ENCODE results near the gene SOS2.

The SOS2 gene

GRCh38 chr14:50231475-50232275 is at the start of gene SOS2:
Gene SOS2 (minus strand): TSS chr14:50231578. CDS start chr14:50231283, 295 bp downstream.
- no peaks in the 10 kb centered on the region for H3K9me2 ChIP-seq (replicated peaks; ENCODE audit: insufficient read depth, low read length)
- H3K27me3 ChIP-seq (replicated peaks; ENCODE audit: insufficient read depth, low read length): no peaks in the 10 kb centered on the region
- peak within 1 kb of the TSS; percentile 77 for H3K4me2 ChIP-seq (ENCODE audit: low read depth, low read length)
- H3F3A ChIP-seq (ENCODE audit: insufficient read depth, low read length): no peaks in the 10 kb centered on the region
- no peaks in the 10 kb centered on the region for H3K36me3 ChIP-seq (replicated peaks; ENCODE audit: insufficient read depth, low read length)
- peak within 1 kb of the TSS; percentile 58; the same call in 1 of the 2 replicates for H3K9ac ChIP-seq (ENCODE audit: low read length)
- no peak for TF ChIP-seq EZH2 (optimal IDR thresholded peaks at IDR 0.05; ENCODE audit: low read depth, low read length)
- no peak for TF ChIP-seq EZH2phosphoT487 (IDR thresholded peaks at IDR 0.05; ENCODE audit: low read length)
- TF ChIP-seq, protein P1, sequence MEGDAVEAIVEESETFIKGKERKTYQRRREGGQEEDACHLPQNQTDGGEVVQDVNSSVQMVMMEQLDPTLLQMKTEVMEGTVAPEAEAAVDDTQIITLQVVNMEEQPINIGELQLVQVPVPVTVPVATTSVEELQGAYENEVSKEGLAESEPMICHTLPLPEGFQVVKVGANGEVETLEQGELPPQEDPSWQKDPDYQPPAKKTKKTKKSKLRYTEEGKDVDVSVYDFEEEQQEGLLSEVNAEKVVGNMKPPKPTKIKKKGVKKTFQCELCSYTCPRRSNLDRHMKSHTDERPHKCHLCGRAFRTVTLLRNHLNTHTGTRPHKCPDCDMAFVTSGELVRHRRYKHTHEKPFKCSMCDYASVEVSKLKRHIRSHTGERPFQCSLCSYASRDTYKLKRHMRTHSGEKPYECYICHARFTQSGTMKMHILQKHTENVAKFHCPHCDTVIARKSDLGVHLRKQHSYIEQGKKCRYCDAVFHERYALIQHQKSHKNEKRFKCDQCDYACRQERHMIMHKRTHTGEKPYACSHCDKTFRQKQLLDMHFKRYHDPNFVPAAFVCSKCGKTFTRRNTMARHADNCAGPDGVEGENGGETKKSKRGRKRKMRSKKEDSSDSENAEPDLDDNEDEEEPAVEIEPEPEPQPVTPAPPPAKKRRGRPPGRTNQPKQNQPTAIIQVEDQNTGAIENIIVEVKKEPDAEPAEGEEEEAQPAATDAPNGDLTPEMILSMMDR (IDR thresholded peaks at IDR 0.05; ENCODE audit: low read length): no peak
- H3K27ac ChIP-seq (ENCODE audit: low read length): peak within 1 kb of the TSS; percentile 54; the same call in 1 of the 2 replicates
- peaks cover 6% of the 10 kb centered on the region; the same call in 1 of the 2 replicates for H3K4me1 ChIP-seq (ENCODE audit: low read length)
- peaks cover 35% of the 10 kb centered on the region for H3K79me2 ChIP-seq (ENCODE audit: low read length)
- H3K4me3 ChIP-seq (ENCODE audit: low read length): peak within 1 kb of the TSS; percentile 74
- H2AFZ ChIP-seq (ENCODE audit: low read length): peak within 1 kb of the TSS; percentile 78
- no peaks in the 10 kb centered on the region for H4K20me1 ChIP-seq (ENCODE audit: insufficient read depth, low read length)
- peak; percentile 68 for DNase-seq
- no peaks in the 10 kb centered on the region for H3K9me3 ChIP-seq (replicated peaks; ENCODE audit: insufficient read depth, low read length)

DNA sequence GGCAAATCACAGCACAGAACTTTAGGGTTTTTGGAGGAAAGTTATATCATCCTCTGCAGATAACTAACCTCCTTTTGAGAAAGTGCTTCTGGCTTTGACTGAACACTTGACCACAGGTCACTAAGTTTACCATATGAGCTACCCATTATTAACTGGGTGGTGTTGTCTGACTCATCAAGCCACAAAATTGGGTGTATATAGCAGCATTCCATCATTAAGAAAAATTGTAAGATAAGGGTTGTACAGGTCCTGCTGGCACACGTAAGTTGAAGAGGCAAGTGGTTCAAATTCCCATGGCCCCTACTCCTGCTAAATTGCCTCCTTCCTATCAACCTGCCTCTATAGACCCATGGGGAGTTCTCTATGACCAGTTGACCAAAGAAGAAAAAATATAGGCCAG is 41.1 kb upstream of the SOS2 start:
- no peak for TF ChIP-seq EZH2phosphoT487 (IDR thresholded peaks at IDR 0.05; ENCODE audit: low read length)
- no peak for TF ChIP-seq EZH2 (optimal IDR thresholded peaks at IDR 0.05; ENCODE audit: low read depth, low read length)
- TF ChIP-seq, protein P1 (IDR thresholded peaks at IDR 0.05; ENCODE audit: low read length): no peak
- H3K27ac ChIP-seq (ENCODE audit: low read length): no peak overlapping the region
- H3K79me2 ChIP-seq (ENCODE audit: low read length): no peaks in the 10 kb centered on the region
- no peaks in the 10 kb centered on the region for H3K27me3 ChIP-seq (replicated peaks; ENCODE audit: insufficient read depth, low read length)
- H3K9me3 ChIP-seq (replicated peaks; ENCODE audit: insufficient read depth, low read length): no peaks in the 10 kb centered on the region
- H4K20me1 ChIP-seq (ENCODE audit: insufficient read depth, low read length): no peaks in the 10 kb centered on the region
- H3F3A ChIP-seq (ENCODE audit: insufficient read depth, low read length): no peaks in the 10 kb centered on the region
- no peaks in the 10 kb centered on the region for H3K36me3 ChIP-seq (replicated peaks; ENCODE audit: insufficient read depth, low read length)
- H3K9me2 ChIP-seq (replicated peaks; ENCODE audit: insufficient read depth, low read length): no peaks in the 10 kb centered on the region
- H3K4me2 ChIP-seq (ENCODE audit: low read depth, low read length): no peak overlapping the region
- H3K4me1 ChIP-seq (ENCODE audit: low read length): no peaks in the 10 kb centered on the region
- no peak overlapping the region for H2AFZ ChIP-seq (ENCODE audit: low read length)
- H3K4me3 ChIP-seq (ENCODE audit: low read length): no peak overlapping the region
- DNase-seq: no peak
- H3K9ac ChIP-seq (ENCODE audit: low read length): no peak overlapping the region

DNA sequence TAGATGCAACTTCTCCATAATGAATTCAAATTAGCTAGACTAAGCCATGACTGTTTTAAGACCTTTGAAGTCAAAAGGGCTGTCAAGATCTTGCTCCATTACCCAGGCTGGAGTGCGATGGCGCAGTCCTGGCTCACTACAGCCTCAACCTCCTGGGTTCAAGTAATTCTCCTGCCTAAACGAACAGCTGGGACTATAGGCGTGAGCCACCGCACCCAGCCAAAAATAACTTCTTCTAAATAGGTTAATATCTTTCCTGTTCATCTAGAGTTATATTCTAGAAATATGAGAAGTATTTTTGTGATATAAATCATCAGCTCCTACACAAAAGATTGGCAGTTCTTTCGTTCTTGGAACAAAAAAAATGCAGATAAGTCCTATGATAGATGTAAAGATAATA is 39.6 kb upstream of the SOS2 start:
- no peaks in the 10 kb centered on the region for H3K36me3 ChIP-seq (replicated peaks; ENCODE audit: insufficient read depth, low read length)
- H4K20me1 ChIP-seq (ENCODE audit: insufficient read depth, low read length): no peaks in the 10 kb centered on the region
- no peak overlapping the region for H3K4me3 ChIP-seq (ENCODE audit: low read length)
- H3K27ac ChIP-seq (ENCODE audit: low read length): no peak overlapping the region
- TF ChIP-seq, protein P1 (IDR thresholded peaks at IDR 0.05; ENCODE audit: low read length): no peak
- TF ChIP-seq EZH2phosphoT487 (IDR thresholded peaks at IDR 0.05; ENCODE audit: low read length) (no peak), EZH2 (optimal IDR thresholded peaks at IDR 0.05; ENCODE audit: low read depth, low read length) (no peak)
- no peaks in the 10 kb centered on the region for H3K27me3 ChIP-seq (replicated peaks; ENCODE audit: insufficient read depth, low read length)
- no peaks in the 10 kb centered on the region for H3F3A ChIP-seq (ENCODE audit: insufficient read depth, low read length)
- DNase-seq: no peak
- H3K79me2 ChIP-seq (ENCODE audit: low read length): no peaks in the 10 kb centered on the region
- H3K4me1 ChIP-seq (ENCODE audit: low read length): no peaks in the 10 kb centered on the region
- H3K4me2 ChIP-seq (ENCODE audit: low read depth, low read length): no peak overlapping the region
- no peak overlapping the region for H3K9ac ChIP-seq (ENCODE audit: low read length)
- no peaks in the 10 kb centered on the region for H3K9me3 ChIP-seq (replicated peaks; ENCODE audit: insufficient read depth, low read length)
- no peaks in the 10 kb centered on the region for H3K9me2 ChIP-seq (replicated peaks; ENCODE audit: insufficient read depth, low read length)
- H2AFZ ChIP-seq (ENCODE audit: low read length): no peak overlapping the region

Measured in MM.1S (cell line).